22Rv1 (cell line): ENCODE data around the gene SYNE1.

Experiments
- CTCF ChIP-seq: fragments of 450-650 bp; IDR thresholded peaks from 2 replicates; pipeline ENCODE4 v1.5.1; 2017; ENCODE audit warnings: mild to moderate bottlenecking
- ZFX ChIP-seq: fragments of 450-650 bp; IDR thresholded peaks from 2 replicates; pipeline ENCODE4 v1.6.1; 2017; ENCODE audit warnings: antibody characterized with exemption, borderline replicate concordance

DNA sequence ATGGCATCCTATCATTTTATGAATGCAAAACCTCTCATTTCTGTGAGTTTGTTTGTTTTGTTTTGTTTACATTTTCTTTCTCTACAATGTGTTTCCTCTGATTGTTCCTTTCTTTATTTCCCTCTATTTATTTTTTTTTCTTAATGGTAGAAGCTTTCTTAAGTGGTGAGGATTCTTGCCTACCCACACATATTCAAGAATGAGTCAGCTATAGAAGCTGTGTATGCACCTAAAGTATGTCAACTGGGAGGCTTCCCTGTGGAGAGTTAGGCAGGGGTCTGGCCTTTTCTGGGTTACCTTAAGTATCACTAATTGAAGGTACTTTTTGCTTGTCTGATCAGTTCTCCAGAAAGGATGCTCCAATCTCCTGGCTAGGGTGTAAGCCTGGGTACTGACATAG is 475.7 kb downstream of the SYNE1 start:
- TF ChIP-seq CTCF (no peak), ZFX (no peak)
